GM13976 (cell line): ENCODE data around the gene GTF3C2.

Source experiments
- DNase-seq: peaks from one replicate; pipeline ENCODE4 v3.0.0; 2012; ENCODE audit warnings: low spot score
- CTCF ChIP-seq: IDR thresholded peaks from 2 replicates; pipeline ENCODE4 v1.5.1; 2012; ENCODE audit warnings: borderline replicate concordance, mild to moderate bottlenecking; ENCODE audit not compliant: insufficient read depth; ENCODE audit errors: extremely low read depth, missing control alignments, control extremely low read depth
- in situ Hi-C: fragments of 300-500 bp; cut with MboI; formaldehyde crosslinking; loops from one replicate; pipeline ENCODE4 v1.12.0; 2022; ENCODE audit warnings: low sequenced_read_pairs, mixed read lengths, inconsistent platforms; ENCODE audit not compliant: unreplicated experiment

Gene GTF3C2

GRCh38 chr2:27356382-27357181 lies at the start of gene GTF3C2:
Gene GTF3C2 (minus strand): TSS chr2:27356764. CDS start chr2:27343554, 13,210 bp downstream.
- in situ Hi-C loops: no loop called here
- DNase-seq: peak; percentile 92
- no peak for TF ChIP-seq CTCF

- DNase-seq: no peak
- in situ Hi-C loops: no loop called here
- TF ChIP-seq CTCF: no peak
Measured at GRCh38 chr2:27400348-27401135, 44.0 kb upstream of the GTF3C2 start.

- no peak for TF ChIP-seq CTCF
- in situ Hi-C loops: no loop called here
- DNase-seq: no peak
Measured at GRCh38 chr2:27398962-27399361, 42.4 kb upstream of the GTF3C2 start.

- in situ Hi-C loops: no loop called here
- no peak for DNase-seq
Measured at GRCh38 chr2:27393225-27393624, 36.7 kb upstream of the GTF3C2 start.

GRCh38 chr2:27390822-27391679 lies 34.5 kb upstream of the GTF3C2 start:
- DNase-seq: no peak
- in situ Hi-C loops: no loop called here
- no peak for TF ChIP-seq CTCF

More at GRCh38 chr2:27393225-27393624, 36.7 kb upstream of the GTF3C2 start:
- no peak for TF ChIP-seq CTCF
